HG02884 (cell line): ENCODE results near the gene IQGAP2.
A peak's percentile ranks its signal among the peaks of the same experiment; 100 is the strongest.

Source experiments
- ATAC-seq: cut with Tn5 transposase; IDR thresholded peaks from one replicate; pipeline ENCODE4 v1.9.1; 2021; ENCODE audit warnings: mild to moderate bottlenecking, moderate library complexity; ENCODE audit not compliant: unreplicated experiment

The IQGAP2 gene

GRCh38 chr5:76634661-76635060, 231.6 kb downstream of the IQGAP2 start:
- ATAC-seq: no peak

- ATAC-seq: no peak
Observed at GRCh38 chr5:76637490-76637889, 234.4 kb downstream of the IQGAP2 start.

- no peak for ATAC-seq
Observed at GRCh38 chr5:76638479-76638878, 235.4 kb downstream of the IQGAP2 start.

- ATAC-seq: peak; percentile 48
Observed at GRCh38 chr5:76641514-76642120, 238.5 kb downstream of the IQGAP2 start.

GRCh38 chr5:76642390-76643040, 239.4 kb downstream of the IQGAP2 start:
- ATAC-seq: no peak

GRCh38 chr5:76643371-76643770, 240.3 kb downstream of the IQGAP2 start:
- ATAC-seq: no peak

- no peak for ATAC-seq
Observed at GRCh38 chr5:76649140-76649539, 246.1 kb downstream of the IQGAP2 start.

- no peak for ATAC-seq
Observed at GRCh38 chr5:76652809-76653414, 249.8 kb downstream of the IQGAP2 start.

- no peak for ATAC-seq
Observed at GRCh38 chr5:76657091-76657490, 254.0 kb downstream of the IQGAP2 start.

- no peak for ATAC-seq
Observed at GRCh38 chr5:76657683-76658311, 254.7 kb downstream of the IQGAP2 start.

GRCh38 chr5:76660360-76660759, 257.3 kb downstream of the IQGAP2 start:
- ATAC-seq: no peak

GRCh38 chr5:76662521-76662920, 259.4 kb downstream of the IQGAP2 start:
- no peak for ATAC-seq

- ATAC-seq: no peak
Observed at GRCh38 chr5:76663573-76663972, 260.5 kb downstream of the IQGAP2 start.

- no peak for ATAC-seq
Observed at GRCh38 chr5:76664079-76664478, 261.0 kb downstream of the IQGAP2 start.

- ATAC-seq: no peak
Observed at GRCh38 chr5:76667495-76667894, 264.4 kb downstream of the IQGAP2 start.

GRCh38 chr5:76669245-76669644, 266.2 kb downstream of the IQGAP2 start:
- ATAC-seq: no peak

- no peak for ATAC-seq
Observed at GRCh38 chr5:76670508-76670907, 267.4 kb downstream of the IQGAP2 start.

GRCh38 chr5:76672242-76672641, 269.2 kb downstream of the IQGAP2 start:
- ATAC-seq: no peak

- no peak for ATAC-seq
Observed at GRCh38 chr5:76673125-76673524, 270.0 kb downstream of the IQGAP2 start.

- ATAC-seq: no peak
Observed at GRCh38 chr5:76674330-76675066, 271.4 kb downstream of the IQGAP2 start.

- ATAC-seq: no peak
Observed at GRCh38 chr5:76675364-76675763, 272.3 kb downstream of the IQGAP2 start.
